GM18519 (cell line): ENCODE data around the gene GNAQ.
A peak's percentile ranks its signal among the peaks of the same experiment; 100 is the strongest.

Experiments
- ATAC-seq: cut with Tn5 transposase; IDR thresholded peaks from one replicate; pipeline ENCODE4 v1.9.1; 2021; ENCODE audit warnings: mild to moderate bottlenecking, moderate library complexity; ENCODE audit not compliant: unreplicated experiment, low FRiP score

GNAQ gene

GRCh38 chr9:77949751-77950436 is 81.7 kb downstream of the GNAQ start:
- no peak for ATAC-seq

GRCh38 chr9:77947651-77948050 is 84.0 kb downstream of the GNAQ start:
- ATAC-seq = no peak

GRCh38 chr9:77946969-77947620 is 84.5 kb downstream of the GNAQ start:
- ATAC-seq = no peak

- no peak for ATAC-seq
Observed at GRCh38 chr9:77946296-77946695, 85.3 kb downstream of the GNAQ start.

GRCh38 chr9:77945798-77946197 is 85.8 kb downstream of the GNAQ start:
- ATAC-seq = no peak

- no peak for ATAC-seq
Observed at GRCh38 chr9:77944556-77945243, 86.9 kb downstream of the GNAQ start.

GRCh38 chr9:77943057-77943456 is 88.6 kb downstream of the GNAQ start:
- no peak for ATAC-seq

- ATAC-seq = no peak
Observed at GRCh38 chr9:77939149-77939668, 92.4 kb downstream of the GNAQ start.

- ATAC-seq = no peak
Observed at GRCh38 chr9:77938163-77938562, 93.4 kb downstream of the GNAQ start.

- no peak for ATAC-seq
Observed at GRCh38 chr9:77935974-77936373, 95.6 kb downstream of the GNAQ start.

GRCh38 chr9:77935211-77935610 is 96.4 kb downstream of the GNAQ start:
- ATAC-seq = no peak

GRCh38 chr9:77933976-77934375 is 97.6 kb downstream of the GNAQ start:
- ATAC-seq = no peak

GRCh38 chr9:77933019-77933418 is 98.6 kb downstream of the GNAQ start:
- ATAC-seq = no peak

GRCh38 chr9:77929942-77930341 is 101.7 kb downstream of the GNAQ start:
- ATAC-seq = no peak

GRCh38 chr9:77927265-77927664 is 104.3 kb downstream of the GNAQ start:
- no peak for ATAC-seq

- ATAC-seq = no peak
Observed at GRCh38 chr9:77926371-77926878, 105.2 kb downstream of the GNAQ start.

GRCh38 chr9:77922591-77922990 is 109.0 kb downstream of the GNAQ start:
- no peak for ATAC-seq

GRCh38 chr9:77917800-77918199 is 113.8 kb downstream of the GNAQ start:
- no peak for ATAC-seq

- no peak for ATAC-seq
Observed at GRCh38 chr9:77916820-77917219, 114.8 kb downstream of the GNAQ start.

GRCh38 chr9:77916410-77916819 is 115.2 kb downstream of the GNAQ start:
- ATAC-seq = peak; percentile 89

GRCh38 chr9:77915744-77916143 is 115.9 kb downstream of the GNAQ start:
- ATAC-seq = no peak
